Esophagus muscularis mucosa (tissue), 4 donors: ENCODE data around the gene TESK1.
A peak's percentile ranks its signal among the peaks of the same experiment; 100 is the strongest.

Source experiments
- EP300 ChIP-seq: sonication (generic); formaldehyde crosslinking; IDR thresholded peaks from one replicate; pipeline ENCODE4 v1.6.1; 2017; ENCODE audit warnings: antibody characterized with exemption
- POLR2A ChIP-seq: fragments of 450-650 bp; IDR thresholded peaks from one replicate; pipeline ENCODE4 v1.6.1; 2017; ENCODE audit warnings: antibody characterized with exemption, moderate library complexity, mild to moderate bottlenecking, low read depth
- POLR2AphosphoS5 ChIP-seq, 2 donors: sonication (generic); formaldehyde crosslinking; IDR thresholded peaks; one replicate each; pipeline ENCODE4 v1.6.1; 2017; ENCODE audit warnings: antibody characterized with exemption in 2 of 2
- TF ChIP-seq, protein P1 (sequence below), 3 experiments: fragments of 200-600 bp in 2 of 3; fragments of 450-650 bp in 1 of 3; sonication (generic) in 2 of 3; IDR thresholded peaks; one replicate each; pipeline ENCODE4 v1.5.1; 2017 to 2019; ENCODE audit warnings: antibody characterized with exemption in 3 of 3, mild to moderate bottlenecking in 2 of 3, moderate library complexity in 1 of 3

DNA sequence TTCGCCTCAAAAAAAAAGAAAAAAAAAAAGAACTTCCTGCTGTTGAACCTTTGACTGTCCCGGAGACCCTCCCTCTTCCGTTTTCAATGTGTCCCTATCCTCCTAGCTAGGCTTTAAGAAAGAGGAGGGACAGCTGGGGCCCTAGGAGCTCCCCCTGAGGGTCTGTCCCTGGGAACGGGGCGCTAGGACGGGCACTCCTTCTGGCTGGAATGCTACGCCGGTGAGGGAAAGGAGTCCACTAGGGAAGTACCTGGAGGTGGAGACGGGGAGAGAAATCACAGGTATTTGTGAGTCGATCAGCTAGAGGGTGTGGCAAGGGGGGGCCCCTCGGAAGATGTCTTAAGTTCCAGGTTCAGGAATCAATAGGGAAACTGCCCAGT lies 41.1 kb downstream of the TESK1 start:
- TF ChIP-seq EP300 (no peak), POLR2AphosphoS5 (IDR thresholded peaks at IDR 0.05) (no peak), POLR2A (no peak)
- TF ChIP-seq, protein P1, sequence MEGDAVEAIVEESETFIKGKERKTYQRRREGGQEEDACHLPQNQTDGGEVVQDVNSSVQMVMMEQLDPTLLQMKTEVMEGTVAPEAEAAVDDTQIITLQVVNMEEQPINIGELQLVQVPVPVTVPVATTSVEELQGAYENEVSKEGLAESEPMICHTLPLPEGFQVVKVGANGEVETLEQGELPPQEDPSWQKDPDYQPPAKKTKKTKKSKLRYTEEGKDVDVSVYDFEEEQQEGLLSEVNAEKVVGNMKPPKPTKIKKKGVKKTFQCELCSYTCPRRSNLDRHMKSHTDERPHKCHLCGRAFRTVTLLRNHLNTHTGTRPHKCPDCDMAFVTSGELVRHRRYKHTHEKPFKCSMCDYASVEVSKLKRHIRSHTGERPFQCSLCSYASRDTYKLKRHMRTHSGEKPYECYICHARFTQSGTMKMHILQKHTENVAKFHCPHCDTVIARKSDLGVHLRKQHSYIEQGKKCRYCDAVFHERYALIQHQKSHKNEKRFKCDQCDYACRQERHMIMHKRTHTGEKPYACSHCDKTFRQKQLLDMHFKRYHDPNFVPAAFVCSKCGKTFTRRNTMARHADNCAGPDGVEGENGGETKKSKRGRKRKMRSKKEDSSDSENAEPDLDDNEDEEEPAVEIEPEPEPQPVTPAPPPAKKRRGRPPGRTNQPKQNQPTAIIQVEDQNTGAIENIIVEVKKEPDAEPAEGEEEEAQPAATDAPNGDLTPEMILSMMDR (IDR thresholded peaks at IDR 0.05) = peak in 2 of 3 experiments; percentile 5 to 16
